Measurements from ENCODE around the gene DBN1.

- TF ChIP-seq CTCF (IDR thresholded peaks at IDR 0.05; ENCODE audit: borderline replicate concordance, extremely low read depth, low read length, poor library complexity, severe bottlenecking) (no peak), EZH2 (IDR thresholded peaks at IDR 0.05; ENCODE audit: borderline replicate concordance, low read depth, low read length, severe bottlenecking) (no peak)
Observed at GRCh38 chr5:177429248-177430040, 44.0 kb downstream of the DBN1 start.
